DMS53 (cell line): ENCODE data around the gene ARHGEF37.
"Not testable (repeated sequence)": the region's sequence is repeated elsewhere in the genome, so short reads cannot be mapped to it uniquely, and the experiment has no call there.

Experiments
- DNase-seq: peaks from one replicate; lab custom pipeline; 2025; lab: John Stamatoyannopoulos, UW

ARHGEF37 gene

GRCh38 chr5:149647334-149647733 lies 66.0 kb downstream of the ARHGEF37 start:
- peak; percentile 43 for DNase-seq

DNA sequence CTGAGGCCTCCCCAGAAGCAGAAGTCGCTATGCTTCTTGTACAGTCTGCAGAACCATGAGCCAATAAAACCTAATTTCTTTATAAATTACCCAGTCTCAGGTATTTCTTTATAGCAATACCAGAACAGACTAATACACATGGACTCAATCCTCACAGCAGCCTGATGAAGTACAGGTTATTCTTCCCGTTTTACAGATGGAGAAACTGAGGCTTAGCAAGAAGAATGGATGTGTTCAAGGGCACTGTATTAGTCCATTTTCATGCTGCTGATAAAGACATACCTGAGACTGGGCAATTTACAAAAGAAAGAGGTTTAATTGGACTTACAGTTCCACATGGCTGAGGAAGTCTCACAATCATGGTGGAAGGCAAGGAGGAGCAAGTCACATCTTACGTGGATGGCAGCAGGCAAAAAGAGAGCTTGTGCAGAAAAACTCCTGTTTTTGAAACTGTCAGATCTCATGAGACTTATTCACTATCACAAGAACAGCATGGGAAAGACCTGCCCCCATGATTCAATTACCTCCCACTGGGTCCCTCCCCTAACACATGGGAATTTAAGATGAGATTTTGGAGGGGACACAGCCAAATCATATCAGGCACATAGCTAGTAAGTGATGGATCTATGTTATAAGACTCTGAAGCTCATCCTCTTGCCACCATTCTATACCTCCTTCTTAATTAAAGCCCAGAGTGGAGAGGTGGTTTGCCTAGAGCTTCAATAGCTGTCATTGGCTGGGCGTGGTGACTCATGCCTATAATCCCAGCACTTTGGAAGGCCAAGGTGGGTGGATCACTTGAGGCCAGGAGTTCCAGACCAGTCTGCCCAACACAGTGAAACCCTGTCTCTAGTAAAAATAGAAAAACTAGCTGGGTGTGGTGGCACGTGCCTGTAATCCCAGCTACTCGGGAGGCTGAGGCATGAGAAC lies 67.4 kb downstream of the ARHGEF37 start:
- peak; percentile 41 for DNase-seq

GRCh38 chr5:149649730-149650129 lies 68.4 kb downstream of the ARHGEF37 start:
- not testable (repeated sequence) for DNase-seq

DNA sequence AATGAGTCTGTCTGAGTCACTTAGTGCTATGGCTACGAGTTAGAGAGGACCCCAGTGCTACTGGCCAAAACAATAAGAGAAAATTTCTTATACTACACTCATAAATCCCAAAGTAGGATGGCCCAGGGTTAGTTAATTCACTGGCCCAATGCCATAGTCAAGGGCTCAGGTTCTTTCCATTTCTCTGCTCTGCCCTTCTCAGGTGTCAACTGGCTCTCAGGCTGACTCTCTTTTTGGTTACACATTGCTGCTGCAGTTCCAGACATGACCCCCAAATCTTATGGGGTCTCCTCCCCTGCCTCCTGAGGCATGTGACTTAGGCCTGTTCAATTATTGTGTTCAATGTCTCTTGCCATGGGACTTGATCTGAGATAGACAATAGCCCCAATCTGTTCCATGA lies 70.4 kb downstream of the ARHGEF37 start:
- peak; percentile 29 for DNase-seq

DNA sequence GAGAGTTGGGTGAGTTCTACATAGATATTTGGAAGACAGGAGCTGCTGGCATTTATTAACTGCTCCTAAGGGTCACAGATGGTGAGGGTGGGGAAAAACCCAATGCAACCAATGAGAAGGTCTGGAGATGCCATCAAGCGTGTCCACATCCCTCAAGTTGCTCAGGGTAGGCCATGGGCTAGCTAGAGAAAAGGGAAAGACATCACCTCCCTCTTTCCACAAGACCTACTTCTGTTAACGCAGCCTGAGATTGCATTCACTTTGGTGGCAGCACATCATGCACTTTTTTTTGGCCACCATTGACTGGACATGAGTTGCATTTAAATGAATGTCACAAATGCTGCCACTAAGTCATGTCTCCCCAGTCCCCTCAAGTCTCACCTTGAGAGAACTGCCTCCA lies 71.4 kb downstream of the ARHGEF37 start:
- no peak for DNase-seq

- DNase-seq, result peak; percentile 34
Observed at GRCh38 chr5:149654231-149654630, 72.9 kb downstream of the ARHGEF37 start.

DNA sequence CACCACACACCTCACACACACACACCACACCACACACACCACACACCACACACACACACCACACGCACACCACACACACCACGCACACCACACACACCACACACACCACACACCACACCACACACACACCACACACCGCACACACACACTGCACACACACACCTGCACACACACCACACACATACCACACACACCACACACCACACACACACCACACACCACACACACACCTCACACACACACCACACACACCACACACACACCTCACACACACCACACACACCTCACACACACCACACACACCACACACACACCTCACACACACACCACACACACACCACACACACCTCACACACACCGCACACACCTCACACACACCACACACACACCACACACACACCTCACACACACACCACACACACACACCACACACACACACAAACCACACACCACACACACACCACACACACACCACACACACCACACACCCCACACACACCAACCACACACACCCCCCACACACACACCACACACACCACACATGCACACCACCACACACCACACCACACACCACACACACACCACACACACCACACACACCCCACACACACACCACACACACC lies 73.7 kb downstream of the ARHGEF37 start:
- no peak for DNase-seq

GRCh38 chr5:149656576-149657182 lies 75.4 kb downstream of the ARHGEF37 start:
- peak; percentile 82 for DNase-seq

DNA sequence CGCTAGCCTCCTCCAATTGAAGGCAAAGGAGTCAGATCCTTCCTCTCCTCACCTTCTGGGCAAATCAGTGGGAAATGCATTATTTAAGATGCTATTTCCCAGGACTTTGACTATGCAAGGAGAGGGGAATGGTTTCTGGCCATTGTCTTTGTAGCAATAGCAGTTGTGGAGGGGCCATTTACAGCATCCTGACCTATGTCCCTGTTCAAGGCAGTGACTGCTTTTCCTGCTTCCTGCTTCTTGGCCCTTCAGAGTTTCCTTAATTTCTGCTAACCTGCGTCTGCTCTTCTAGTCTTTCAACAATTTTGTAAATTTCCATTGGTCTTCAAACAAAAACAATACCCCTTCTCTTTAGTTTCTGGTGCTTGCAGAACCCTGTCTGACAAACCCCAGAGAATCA lies 76.0 kb downstream of the ARHGEF37 start:
- DNase-seq, result no peak

GRCh38 chr5:149658299-149658698 lies 77.0 kb downstream of the ARHGEF37 start:
- DNase-seq, result no peak

- DNase-seq, result no peak
Observed at GRCh38 chr5:149664083-149664482, 82.8 kb downstream of the ARHGEF37 start.

DNA sequence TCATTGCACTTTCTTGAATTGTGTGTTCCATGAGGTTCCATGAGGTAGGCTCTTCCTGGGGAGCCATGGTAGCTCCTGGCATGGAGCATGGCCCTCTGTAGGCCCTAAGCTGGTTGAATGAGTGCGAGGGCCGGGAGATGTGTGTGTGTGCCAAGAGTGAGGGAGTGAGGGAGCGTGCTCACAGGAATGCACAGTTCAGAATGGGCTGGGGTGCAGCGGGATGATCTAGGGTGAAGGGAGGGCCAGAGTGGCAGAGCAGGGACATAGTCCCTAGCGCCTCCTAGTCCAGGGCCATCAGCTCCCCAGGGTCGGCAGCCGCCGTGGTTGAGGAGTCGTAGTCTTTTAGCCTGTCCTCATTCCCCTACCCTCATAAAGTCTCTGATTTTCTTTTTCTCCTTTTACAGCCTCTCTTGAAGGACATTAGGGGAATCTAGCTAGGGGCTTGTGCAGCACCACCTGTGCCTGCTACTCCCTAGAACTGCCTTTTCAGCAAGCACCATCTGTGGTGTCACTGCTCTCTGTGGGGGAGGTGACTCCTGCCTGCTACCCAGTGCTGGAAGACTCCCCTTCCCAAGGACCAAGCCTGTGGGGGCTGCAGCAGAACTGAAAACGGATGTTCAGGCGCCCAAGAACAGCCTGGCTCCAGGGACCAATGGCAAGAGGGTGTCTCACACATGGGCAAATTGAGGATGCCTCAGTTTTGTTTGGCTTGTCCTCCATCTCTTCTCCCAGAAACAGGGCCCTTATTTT lies 83.5 kb downstream of the ARHGEF37 start:
- no peak for DNase-seq

GRCh38 chr5:149665416-149666175 lies 84.3 kb downstream of the ARHGEF37 start:
- no peak for DNase-seq

DNA sequence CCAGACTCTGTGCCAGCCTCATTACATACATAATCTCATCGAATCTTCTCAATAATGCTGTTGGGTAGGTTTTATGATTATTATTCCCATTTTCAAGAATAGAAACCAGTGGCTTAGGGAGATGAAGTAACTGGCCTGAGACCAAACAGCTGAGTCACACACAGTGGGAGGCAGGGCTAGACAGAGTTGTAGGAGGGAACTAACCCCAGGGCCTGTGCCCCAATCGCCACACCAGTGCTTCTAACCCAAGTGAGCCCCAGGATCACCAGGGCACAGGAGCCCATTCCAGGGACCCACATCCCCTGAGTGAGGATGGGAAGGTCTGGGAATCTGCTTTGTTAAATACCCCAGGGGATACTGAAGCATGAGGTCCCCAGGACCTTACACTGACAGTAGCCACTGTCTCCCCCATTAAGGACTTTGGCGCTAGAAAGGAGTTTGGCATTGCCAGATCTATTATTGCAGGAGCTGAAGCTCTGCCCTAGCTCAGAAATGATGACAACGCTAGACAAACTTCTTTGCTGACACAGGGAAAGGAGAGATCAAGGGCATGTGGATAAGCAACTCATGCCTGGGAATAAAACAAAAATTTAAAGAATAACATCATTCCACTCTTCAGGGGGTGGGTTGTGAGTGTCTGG lies 85.0 kb downstream of the ARHGEF37 start:
- DNase-seq, result no peak

DNA sequence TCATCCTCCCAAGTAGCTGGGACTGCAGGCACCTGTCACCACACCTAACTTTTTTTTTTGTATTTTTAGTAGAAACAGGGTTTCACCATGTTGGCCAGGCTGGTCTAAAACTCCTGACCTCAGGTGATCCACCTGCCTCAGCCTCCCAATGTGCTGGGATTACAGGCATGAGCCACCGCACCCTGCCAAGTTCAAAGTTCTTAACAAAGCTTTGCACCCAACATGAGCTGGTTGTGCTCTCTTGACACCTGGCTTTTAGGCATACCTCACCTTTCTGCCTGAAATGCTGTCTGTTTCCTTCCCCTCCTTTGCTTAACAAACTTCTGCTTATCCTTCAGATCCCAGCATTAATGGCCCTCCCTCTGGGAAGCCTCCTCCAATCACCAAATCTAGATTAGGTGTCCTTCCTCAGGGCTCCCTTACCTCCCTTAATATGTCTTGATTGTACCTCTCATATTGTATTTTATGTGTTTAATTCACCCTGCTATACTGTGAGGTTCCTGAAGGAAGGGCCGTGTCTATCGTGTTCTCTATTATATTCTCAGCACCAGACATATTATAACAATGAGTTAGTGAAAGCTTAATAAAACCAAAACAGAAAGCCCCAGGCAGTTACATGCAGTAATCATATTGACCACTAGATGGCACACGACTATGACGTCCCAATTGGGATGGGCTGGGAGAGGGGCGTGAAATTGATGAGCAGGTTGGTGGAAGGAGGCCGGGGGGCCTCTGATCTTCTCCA lies 86.0 kb downstream of the ARHGEF37 start:
- peak; percentile 64 for DNase-seq

- no peak for DNase-seq
Observed at GRCh38 chr5:149667829-149668330, 86.6 kb downstream of the ARHGEF37 start.

GRCh38 chr5:149669273-149669672 lies 88.0 kb downstream of the ARHGEF37 start:
- not testable (repeated sequence) for DNase-seq

DNA sequence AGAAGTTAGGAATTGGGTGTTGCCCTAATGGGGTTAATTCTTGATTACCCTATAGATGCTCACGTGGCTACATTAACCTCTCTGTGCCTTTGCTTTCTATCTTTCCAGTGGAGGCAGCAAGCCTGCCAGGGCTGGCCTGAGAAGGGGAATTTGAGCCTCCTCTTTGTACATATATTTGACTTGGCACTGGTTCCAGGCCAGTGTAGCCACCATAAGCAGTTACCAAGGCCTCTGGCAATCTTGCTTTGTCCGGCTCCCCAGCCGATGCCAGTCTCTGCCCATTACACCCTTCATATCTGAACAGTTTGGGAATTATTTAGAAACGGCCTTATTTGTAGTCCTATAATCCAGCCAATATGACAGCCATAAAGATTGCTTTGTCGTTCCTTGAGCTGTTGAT lies 90.2 kb downstream of the ARHGEF37 start:
- DNase-seq, result peak; percentile 68

DNA sequence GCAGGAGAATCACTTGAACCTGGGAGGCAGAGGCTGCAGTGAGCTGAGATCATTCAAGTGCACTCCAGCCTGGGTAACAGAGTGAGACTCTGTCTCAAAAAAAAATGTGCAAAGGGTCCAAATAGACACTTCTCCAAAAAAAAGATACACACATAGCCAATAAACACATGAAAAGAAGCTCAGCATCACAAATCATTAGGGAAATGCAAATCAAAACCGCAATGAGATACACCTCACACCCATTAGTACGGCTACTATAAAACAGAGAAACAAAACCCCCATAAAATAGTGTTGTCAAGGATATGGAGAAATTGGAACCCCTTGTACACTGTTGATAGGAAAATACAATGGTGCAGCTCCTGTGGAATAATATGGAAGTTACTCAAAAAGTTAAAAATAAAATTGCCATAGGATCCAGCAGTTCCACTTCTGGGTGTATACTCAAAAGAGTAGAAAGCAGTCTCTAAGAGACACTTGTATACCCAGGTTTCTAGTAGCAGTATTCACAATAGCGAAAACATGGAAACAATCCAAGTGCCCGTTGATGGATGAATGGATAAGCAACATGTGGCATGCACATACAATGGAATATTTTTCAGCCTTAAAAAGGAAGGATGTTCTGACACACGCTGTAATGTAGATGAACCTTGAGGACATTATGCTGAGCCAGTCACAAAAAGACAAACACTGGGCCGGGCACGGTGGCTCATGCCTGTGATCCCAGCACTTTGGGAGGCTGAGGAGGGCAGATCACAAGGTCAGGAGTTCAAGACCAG lies 91.6 kb downstream of the ARHGEF37 start:
- DNase-seq, result no peak
